Activated CD8-positive, alpha-beta memory T cell treated with anti-CD3 and anti-CD28 coated beads, Interleukin-2, amount 50 U/mL, for 4 hours (primary cell): ENCODE results near the gene USP49.

Experiments
- DNase-seq: peaks from one replicate; pipeline ENCODE4 v3.0.0-alpha.2; 2020

Gene USP49

GRCh38 chr6:41748542-41748941, 146.6 kb downstream of the USP49 start:
- no peak for DNase-seq

GRCh38 chr6:41748102-41748477, 147.1 kb downstream of the USP49 start:
- DNase-seq = no peak

- DNase-seq = no peak
Observed at GRCh38 chr6:41747256-41748101, 147.7 kb downstream of the USP49 start, which contains the start of gene PGC. PGC (minus strand) TSS chr6:41747397; CDS start chr6:41747334, 63 bp downstream.

- DNase-seq = no peak
Observed at GRCh38 chr6:41746107-41746506, 149.1 kb downstream of the USP49 start.

GRCh38 chr6:41744236-41744787, 150.9 kb downstream of the USP49 start:
- no peak for DNase-seq

- no peak for DNase-seq
Observed at GRCh38 chr6:41743406-41744235, 151.6 kb downstream of the USP49 start.

GRCh38 chr6:41741625-41742490, 153.3 kb downstream of the USP49 start:
- no peak for DNase-seq

- DNase-seq = no peak
Observed at GRCh38 chr6:41740366-41741162, 154.6 kb downstream of the USP49 start.
